Activated B cell treated with CpG ODN at 0.5 μM for 24 hours (primary cell): ENCODE data around the gene PCGF3. TPM values are rescaled to one million over a fixed set of nuclear protein-coding genes. Genes with fewer than 3 reads are reported as not detected.

Experiments
- ATAC-seq: fragments of 200-7000 bp; cut with Tn5 transposase; one replicate; pipeline ENCODE4 v1.10.0; 2021; ENCODE audit warnings: low read depth, mild to moderate bottlenecking, moderate library complexity
- CTCF ChIA-PET: fragments of 350-600 bp; sonication (Branson Sonifier 250); formaldehyde crosslinking; loops from one replicate; lab custom pipeline; 2021; ENCODE audit warnings: antibody characterized with exemption; lab: Charles Lee
- POLR2A ChIA-PET: fragments of 350-600 bp; sonication (Branson Sonifier 250); formaldehyde crosslinking; loops from one replicate; lab custom pipeline; 2021; ENCODE audit warnings: antibody characterized with exemption; lab: Charles Lee
- DNase-seq: peaks from one replicate; pipeline ENCODE4 v3.0.0; 2022
- H3K27ac Mint-ChIP-seq: one replicate; pipeline ENCODE4 v1.8.0; 2020; ENCODE audit warnings: mixed read lengths
- H3K27me3 Mint-ChIP-seq: one replicate; pipeline ENCODE4 v1.8.0; 2021; ENCODE audit warnings: mixed read lengths
- H3K36me3 Mint-ChIP-seq: one replicate; pipeline ENCODE4 v1.8.0; 2021; ENCODE audit warnings: low read depth, mixed read lengths
- H3K4me1 Mint-ChIP-seq: one replicate; pipeline ENCODE4 v1.8.0; 2021; ENCODE audit warnings: mixed read lengths
- H3K4me3 Mint-ChIP-seq: one replicate; pipeline ENCODE4 v1.8.0; 2020; ENCODE audit warnings: mild to moderate bottlenecking, mixed read lengths
- H3K9me3 Mint-ChIP-seq: one replicate; pipeline ENCODE4 v1.8.0; 2020; ENCODE audit warnings: mixed read lengths
- CTCF ChIP-seq: fragments of 200-600 bp; IDR thresholded peaks from one replicate; pipeline ENCODE4 v1.8.0; 2022; ENCODE audit warnings: antibody characterized with exemption, mild to moderate bottlenecking
- intact Hi-C: fragments of 100-400 bp; cut with micrococcal nuclease; formaldehyde crosslinking; loops from one replicate; pipeline ENCODE4 v1.15.1; 2024
- total RNA-seq: library from RNA; stranded (reverse); gene quantifications from 2 replicates; pipeline ENCODE4 v1.2.3, GENCODE V29; 2022

The PCGF3 gene
- total RNA-seq, 1 donor from 2014 or later, result 59.2 TPM

GRCh38 chr4:764405-765169 lies 59.0 kb downstream of the PCGF3 start:
- Mint-ChIP-seq H3K36me3 (peaks cover 84% of the 10 kb centered on the region), H3K4me1 (peaks cover 3% of the 10 kb centered on the region), H3K27me3 (no peaks in the 10 kb centered on the region), H3K4me3 (no peak overlapping the region), H3K27ac (peak overlapping the region; percentile 35), H3K9me3 (no peaks in the 10 kb centered on the region)
- CTCF ChIA-PET, result interaction anchor here (1.8 kb wide), 1 partner anchor 223 kb away, joined by 4 read pairs; the partner anchor contains the start of gene IDUA
- TF ChIP-seq CTCF, result no peak
- DNase-seq (no peak), ATAC-seq (no peak)
- POLR2A ChIA-PET, result interaction anchor here (0.7 kb wide), 1 partner anchor 422 kb away, joined by 3 read pairs; no protein-coding TSS in a partner anchor
- intact Hi-C loops, result no loop called here

GRCh38 chr4:766152-766515 lies 60.5 kb downstream of the PCGF3 start:
- POLR2A ChIA-PET, result no interaction called here
- H3K27me3 Mint-ChIP-seq, result no peaks in the 10 kb centered on the region
- no peak overlapping the region for H3K4me3 Mint-ChIP-seq
- TF ChIP-seq CTCF, result no peak
- CTCF ChIA-PET, result interaction anchor here (1.0 kb wide), 1 partner anchor 221 kb away, joined by 3 read pairs; the partner anchor contains the start of gene IDUA
- intact Hi-C loops, result no loop called here
- peaks cover 6% of the 10 kb centered on the region for H3K4me1 Mint-ChIP-seq
- H3K27ac Mint-ChIP-seq, result peak overlapping the region; percentile 7
- H3K9me3 Mint-ChIP-seq, result no peaks in the 10 kb centered on the region
- peaks cover 83% of the 10 kb centered on the region for H3K36me3 Mint-ChIP-seq
- no peak for ATAC-seq
- no peak for DNase-seq

GRCh38 chr4:766559-767283 lies 61.1 kb downstream of the PCGF3 start:
- Mint-ChIP-seq H3K36me3 (peaks cover 81% of the 10 kb centered on the region), H3K9me3 (no peaks in the 10 kb centered on the region), H3K4me3 (no peak overlapping the region), H3K27ac (no peak overlapping the region), H3K27me3 (no peaks in the 10 kb centered on the region), H3K4me1 (peaks cover 8% of the 10 kb centered on the region)
- intact Hi-C loops, result no loop called here
- POLR2A ChIA-PET, result no interaction called here
- CTCF ChIA-PET, result interaction anchor here (1.0 kb wide), 1 partner anchor 220 kb away, joined by 3 read pairs; the partner anchor contains the start of gene IDUA
- no peak for ATAC-seq
- DNase-seq, result no peak
- no peak for TF ChIP-seq CTCF

GRCh38 chr4:768076-768475 lies 62.4 kb downstream of the PCGF3 start:
- no peaks in the 10 kb centered on the region for H3K9me3 Mint-ChIP-seq
- intact Hi-C loops, result no loop called here
- no peak overlapping the region for H3K4me3 Mint-ChIP-seq
- CTCF ChIA-PET, result no interaction called here
- H3K27me3 Mint-ChIP-seq, result no peaks in the 10 kb centered on the region
- peaks cover 73% of the 10 kb centered on the region for H3K36me3 Mint-ChIP-seq
- POLR2A ChIA-PET, result no interaction called here
- no peak overlapping the region for H3K27ac Mint-ChIP-seq
- peaks cover 12% of the 10 kb centered on the region for H3K4me1 Mint-ChIP-seq
- no peak for TF ChIP-seq CTCF
- no peak for ATAC-seq
- no peak for DNase-seq

- Mint-ChIP-seq H3K27ac (no peak overlapping the region), H3K27me3 (no peaks in the 10 kb centered on the region), H3K9me3 (no peaks in the 10 kb centered on the region), H3K36me3 (peaks cover 67% of the 10 kb centered on the region), H3K4me3 (no peak overlapping the region), H3K4me1 (peaks cover 13% of the 10 kb centered on the region)
- CTCF ChIA-PET, result no interaction called here
- POLR2A ChIA-PET, result interaction anchor here (0.7 kb wide), 1 partner anchor 26 kb away, joined by 3 read pairs; no protein-coding TSS in a partner anchor
- intact Hi-C loops, result no loop called here
- no peak for TF ChIP-seq CTCF
- no peak for ATAC-seq
- no peak for DNase-seq
Observed at GRCh38 chr4:768995-769394, 63.4 kb downstream of the PCGF3 start.
